Adrenal gland (tissue), 12 donors: ENCODE measurements around the gene PRDM10. TPM values are rescaled to one million over a fixed set of nuclear protein-coding genes. Genes with fewer than 3 reads are reported as not detected.
"Not testable (repeated sequence)": the region's sequence is repeated elsewhere in the genome, so short reads cannot be mapped to it uniquely, and the experiment has no call there.

Experiments used
- DNase-seq, 7 donors: peaks; one replicate each; pipeline ENCODE4 v3.0.0-alpha.2; 2019 to 2020
- H3K27ac ChIP-seq, 5 donors: fragments of 200-600 bp; sonication (generic) in 4 of 5; 1 replicate in 3 of 5; 2 replicates in 2 of 5; pipeline versions ENCODE4 v1.5.1 to v1.8.0; 2016 to 2020; ENCODE audit warnings: mild to moderate bottlenecking in 1 of 5
- H3K27me3 ChIP-seq: fragments of 200-600 bp; 2 replicates; pipeline ENCODE4 v1.8.0; 2021
- H3K36me3 ChIP-seq, 2 donors: fragments of 200-600 bp; replicated peaks in 1 of 2; 1 replicate in 1 of 2; 2 replicates in 1 of 2; pipeline versions ENCODE4 v1.5.1 to v1.8.0; 2018 to 2022
- H3K4me1 ChIP-seq, 2 donors: fragments of 200-600 bp; replicated peaks in 1 of 2; 1 replicate in 1 of 2; 2 replicates in 1 of 2; pipeline versions ENCODE4 v1.5.1 to v1.8.0; 2018 to 2021
- H3K4me3 ChIP-seq, 4 donors: fragments of 200-600 bp; sonication (generic) in 3 of 4; one replicate each; pipeline ENCODE4 v1.5.1; 2016 to 2018
- H3K9me3 ChIP-seq, 3 donors: fragments of 200-600 bp; sonication (generic) in 1 of 3; replicated peaks in 1 of 3; 1 replicate in 2 of 3; 2 replicates in 1 of 3; pipeline versions ENCODE4 v1.5.1 to v1.8.0; 2016 to 2021
- CTCF ChIP-seq, 6 experiments: fragments of 450-650 bp in 4 of 6; fragments of 200-600 bp in 2 of 6; sonication (generic) in 1 of 6; IDR thresholded peaks; 1 replicate in 5 of 6; 2 replicates in 1 of 6; pipeline versions ENCODE4 v1.5.1 to v1.8.0; 2016 to 2021; ENCODE audit warnings: antibody characterized with exemption in 6 of 6, mild to moderate bottlenecking in 2 of 6, moderate library complexity in 1 of 6
- POLR2A ChIP-seq, 2 donors: fragments of 450-650 bp; IDR thresholded peaks; one replicate each; pipeline ENCODE4 v1.6.1; 2017; ENCODE audit warnings: antibody characterized with exemption in 2 of 2, mild to moderate bottlenecking in 2 of 2, moderate library complexity in 1 of 2
- WGBS, 4 donors: extraction: QIAGEN DNeasy Blood & Tissue Kit in 2 of 4; methylation state at CpG; one replicate each; pipeline versions ENCODE4 v1.1.5 to v1.1.7; 2013 to 2017; 5-methylcytosine and 5-hydroxymethylcytosine counted together
- intact Hi-C, 2 donors: fragments of 100-400 bp; cut with DNase I; formaldehyde crosslinking; loops; one replicate each; pipeline versions ENCODE4 v1.14.1 to v1.15.0; 2022 to 2023
- polyA plus RNA-seq, 3 donors: library from polyadenylated mRNA; stranded (reverse); fragments of 200-250 nt in 2 of 3; fragments of 350-450 nt in 1 of 3; fragmentation: Illumina TruSeq in 1 of 3; extraction: RNeasy Lipid Tissue Mini Kit (QIAGEN cat#74804) in 1 of 3; gene quantifications; one replicate each; pipeline ENCODE4 v1.2.3, GENCODE V29; 2013 to 2014
- total RNA-seq, 9 donors: library from RNA; depleted of rRNA in 4 of 9; stranded (reverse); fragments of >200 nt in 4 of 9; fragments of 120-200 nt in 1 of 9; fragmentation: NEBNext Ultra II Directional in 1 of 9; extraction: Animal tissue kit (Norgen Biotek cat#: 25700) in 1 of 9; gene quantifications; one replicate each; pipeline versions ENCODE4 v1.1.0 to v1.2.4, GENCODE V29; 2013 to 2023
- donor health status: healthy with polysubstance abuse.
- donor health status: Bipolar disorder and iron deficiency.
- donor health status: DM: yes; HTN: yes; CAD: no.
- donor health status: DM: no; HTN: no; CAD: no.
- donor health status: DM: no; HTN: no; CAD: no.
- donor health status: DM: yes; HTN: yes; CAD: no.

PRDM10 gene
- total and polyA plus RNA-seq, 12 donors, result 2.3 to 10.1 (median 6.4) TPM

- WGBS, 4 donors, result 85 to 91% (median 88%) methylated on average over 7 of the region's 7 CpGs
- peaks cover 0 to 92% of the 10 kb centered on the region in 2 donors for H3K36me3 ChIP-seq
Observed at GRCh38 chr11:129871914-129872313, 130.7 kb downstream of the PRDM10 start.

GRCh38 chr11:129868626-129869025, 134.0 kb downstream of the PRDM10 start:
- DNase-seq, result not testable (repeated sequence)
- 90 to 95% (median 93%) methylated on average over 12 to 16 of the region's 16 CpGs for WGBS, 4 donors
- H3K36me3 ChIP-seq, result peaks cover 0 to 92% of the 10 kb centered on the region in 2 donors

More at GRCh38 chr11:129871914-129872313, 130.7 kb downstream of the PRDM10 start:
- no peaks in the 10 kb centered on the region for H3K9me3 ChIP-seq
- TF ChIP-seq POLR2A (IDR thresholded peaks at IDR 0.05), result no peak
- TF ChIP-seq CTCF (IDR thresholded peaks at IDR 0.05), result no peak
- H3K27me3 ChIP-seq, result no peaks in the 10 kb centered on the region
- no peak overlapping the region for H3K27ac ChIP-seq
- no peaks in the 10 kb centered on the region for H3K4me1 ChIP-seq
- no peak for DNase-seq
- intact Hi-C loops, result no loop called here
- H3K4me3 ChIP-seq, result no peak overlapping the region

GRCh38 chr11:129866311-129866710, 136.3 kb downstream of the PRDM10 start:
- peaks cover 0 to 77% of the 10 kb centered on the region in 2 donors for H3K36me3 ChIP-seq
- 70 to 90% (median 73%) methylated on average over 3 of the region's 3 CpGs for WGBS, 4 donors
- intact Hi-C loops, result no loop called here

More at GRCh38 chr11:129868626-129869025, 134.0 kb downstream of the PRDM10 start:
- H3K27ac ChIP-seq, H3K9me3 ChIP-seq, H3K4me1 ChIP-seq, intact Hi-C loops, H3K27me3 ChIP-seq, H3K4me3 ChIP-seq: not testable (repeated sequence)

GRCh38 chr11:129865701-129866100, 136.9 kb downstream of the PRDM10 start:
- Histone ChIP-seq H3K4me3 (no peak overlapping the region), H3K4me1 (peaks cover 0 to 3% of the 10 kb centered on the region in 2 donors), H3K27me3 (no peaks in the 10 kb centered on the region), H3K27ac (no peak overlapping the region), H3K36me3 (peaks cover 0 to 75% of the 10 kb centered on the region in 2 donors), H3K9me3 (no peaks in the 10 kb centered on the region)
- DNase-seq, result no peak
- TF ChIP-seq CTCF (IDR thresholded peaks at IDR 0.05) (no peak), POLR2A (IDR thresholded peaks at IDR 0.05) (no peak)
- 76 to 93% (median 80%) methylated on average over 4 of the region's 4 CpGs for WGBS, 4 donors
- intact Hi-C loops, result no loop called here

More at GRCh38 chr11:129866311-129866710, 136.3 kb downstream of the PRDM10 start:
- H3K4me1 ChIP-seq, result peaks cover 0 to 3% of the 10 kb centered on the region in 2 donors
- H3K27ac ChIP-seq, result no peak overlapping the region
- DNase-seq, result no peak
- H3K9me3 ChIP-seq, result no peaks in the 10 kb centered on the region
- no peaks in the 10 kb centered on the region for H3K27me3 ChIP-seq
- H3K4me3 ChIP-seq, result no peak overlapping the region
- TF ChIP-seq POLR2A (IDR thresholded peaks at IDR 0.05) (no peak), CTCF (IDR thresholded peaks at IDR 0.05) (no peak)

GRCh38 chr11:129864811-129865210, 137.8 kb downstream of the PRDM10 start:
- intact Hi-C loops, result no loop called here
- peaks cover 0 to 69% of the 10 kb centered on the region in 2 donors for H3K36me3 ChIP-seq
- H3K27ac ChIP-seq, result no peak overlapping the region
- H3K4me1 ChIP-seq, result peaks cover 0 to 3% of the 10 kb centered on the region in 2 donors
- no peak for TF ChIP-seq CTCF (IDR thresholded peaks at IDR 0.05)
- no peak for TF ChIP-seq POLR2A (IDR thresholded peaks at IDR 0.05)
- H3K4me3 ChIP-seq, result no peak overlapping the region
- H3K27me3 ChIP-seq, result no peaks in the 10 kb centered on the region
- no peaks in the 10 kb centered on the region for H3K9me3 ChIP-seq
- DNase-seq, result no peak
- 91 to 100% (median 96%) methylated on average over 5 of the region's 5 CpGs for WGBS, 4 donors
